ENCODE data around the gene SC5D. TPM values are rescaled to one million over a fixed set of nuclear protein-coding genes. Genes with fewer than 3 reads are reported as not detected.

Gene SC5D
- total and polyA plus RNA-seq, 2 of the 8 experiments (the other 6 are each of a cell fraction or from before 2014, with no cell fraction given), result 73.9 to 90.3 TPM

GRCh38 chr11:121246021-121246768 lies 46.4 kb upstream of the SC5D start:
- no peak overlapping the region; the same call in 1 of the 2 replicates for H2BK12ac ChIP-seq (ENCODE audit: low read depth, low read length)
- H3K14ac ChIP-seq (ENCODE audit: insufficient read length), result no peak overlapping the region
- peak overlapping the region; percentile 19; the same call in 1 of the 2 replicates for H2AK5ac ChIP-seq (ENCODE audit: low read depth, low read length)
- H3K36me3 ChIP-seq (ENCODE audit: control insufficient read depth in 2 of 4, insufficient read depth in 4 of 4, low read length in 3 of 4), result no peaks in the 10 kb centered on the region
- DNase-seq (ENCODE audit: low read depth in 1 of 2, low spot score in 2 of 2), result no peak
- CTCF ChIA-PET (ENCODE audit: partially characterized antibody), result interaction anchor here (0.8 to 2.9 kb wide), 11 partner anchors 9 to 346 kb away, joined by 3 to 12 read pairs (median 4); no protein-coding TSS in a partner anchor
- H3K4me2 ChIP-seq (ENCODE audit: insufficient read depth in 1 of 2, low read depth in 2 of 2, low read length in 2 of 2), result no peak overlapping the region
- H3K79me2 ChIP-seq (ENCODE audit: control insufficient read depth in 1 of 2, insufficient read depth in 2 of 2, low read length in 2 of 2), result no peaks in the 10 kb centered on the region
- no peak overlapping the region for H3K9ac ChIP-seq (replicated peaks in 1 of 4; ENCODE audit: extremely low read depth in 1 of 4, low read depth in 3 of 4, low read length in 3 of 4)
- H3K4ac ChIP-seq (replicated peaks; ENCODE audit: insufficient read length, low read depth, low read length), result no peak overlapping the region
- no peak overlapping the region for H2BK5ac ChIP-seq (ENCODE audit: low read depth, low read length)
- 0 out of 2 replicates have a peak overlapping the region, but pooled peaks have one; percentile 48 for H2BK20ac ChIP-seq (ENCODE audit: low read length)
- H3K4me1 ChIP-seq (replicated peaks in 1 of 4; ENCODE audit: control insufficient read depth in 3 of 4, insufficient read depth in 4 of 4, low read length in 3 of 4), result peaks cover 2 to 17% (median 11%) of the 10 kb centered on the region in 4 experiments
- no peaks in the 10 kb centered on the region for H3K27me3 ChIP-seq (replicated peaks in 1 of 4; ENCODE audit: control insufficient read depth in 3 of 4, extremely low read depth in 1 of 4, insufficient read depth in 3 of 4, low read length in 3 of 4)
- no peaks in the 10 kb centered on the region for H3K23me2 ChIP-seq (ENCODE audit: low read depth, low read length)
- H3K9me3 ChIP-seq (ENCODE audit: insufficient read depth in 2 of 2, low read depth in 1 of 2, low read length in 1 of 2), result no peaks in the 10 kb centered on the region
- H4K8ac ChIP-seq (ENCODE audit: extremely low read depth, insufficient read depth, low read length), result no peak overlapping the region
- TF ChIP-seq HDAC6 (IDR thresholded peaks at IDR 0.05; ENCODE audit: low read depth, low read length) (no peak), ZNF274 (IDR thresholded peaks at IDR 0.05; ENCODE audit: borderline replicate concordance, extremely low read depth, low read length) (no peak), BRCA1 (IDR thresholded peaks at IDR 0.05; ENCODE audit: low read depth, low read length) (no peak), ATF2 (IDR thresholded peaks at IDR 0.05; ENCODE audit: low read length) (no peak), RXRA (IDR thresholded peaks at IDR 0.05; ENCODE audit: insufficient read depth, low read depth, low read length) (no peak), TCF12 (IDR thresholded peaks at IDR 0.05; ENCODE audit: low read depth, low read length) (no peak)
- no peak overlapping the region for H3K27ac ChIP-seq (ENCODE audit: low read depth, low read length)
- H3K79me1 ChIP-seq (ENCODE audit: low read depth, low read length), result no peaks in the 10 kb centered on the region
- H2AFZ ChIP-seq (ENCODE audit: low read length), result no peak overlapping the region; the same call in 1 of the 2 replicates
- H3K18ac ChIP-seq (ENCODE audit: extremely low read depth, low read length), result peak overlapping the region; percentile 41
- no peak for FAIRE-seq
- no peak overlapping the region for H3K23ac ChIP-seq (ENCODE audit: insufficient read length)
- POLR2A ChIA-PET (ENCODE audit: partially characterized antibody), result interaction anchor here (0.6 kb wide), 1 partner anchor 1414 kb away, joined by 3 read pairs; no protein-coding TSS in a partner anchor
- no peak overlapping the region for H3K4me3 ChIP-seq (ENCODE audit: extremely low read depth in 1 of 4, insufficient read depth in 2 of 4, low read depth in 3 of 4, low read length in 4 of 4)
- no peaks in the 10 kb centered on the region for H4K20me1 ChIP-seq (replicated peaks in 1 of 2; ENCODE audit: control insufficient read depth in 1 of 2, insufficient read depth in 2 of 2, low read length in 2 of 2)
- H4K5ac ChIP-seq (ENCODE audit: insufficient read length, low read depth, low read length), result peak overlapping the region; percentile 59
- peak overlapping the region; percentile 3 for H4K91ac ChIP-seq (replicated peaks; ENCODE audit: insufficient read length, low read length)
- no peak overlapping the region for H2BK120ac ChIP-seq (replicated peaks; ENCODE audit: low read depth, low read length)
- WGBS, 2 experiments (ENCODE audit: extremely low coverage in 1 of 2, insufficient coverage in 1 of 2, insufficient read length in 1 of 2, insufficient replicate concordance in 2 of 2, low coverage in 1 of 2, low lambda C conversion rate in 2 of 2, missing lambda C conversion rate in 1 of 2), result 83% methylated on average over 23 of the region's 23 CpGs; no CpG with 5 or more reads in 1 of the 2 experiments
- peak overlapping the region; percentile 16; the same call in 1 of the 2 replicates for H2BK15ac ChIP-seq (ENCODE audit: low read length)
- no peak overlapping the region for H3K56ac ChIP-seq (replicated peaks; ENCODE audit: insufficient read length, low read depth, low read length)

Measured in H1 (cell line).